Measurements from ENCODE around the gene LSAMP.

- TF ChIP-seq CTCF (IDR thresholded peaks at IDR 0.05; ENCODE audit: borderline replicate concordance, extremely low read depth, low read length, poor library complexity, severe bottlenecking) = no peak
- TF ChIP-seq EZH2 (IDR thresholded peaks at IDR 0.05; ENCODE audit: borderline replicate concordance, low read depth, low read length, severe bottlenecking) = no peak
Observed at GRCh38 chr3:115975796-115976195, 469.5 kb downstream of the LSAMP start.

Data from DND-41 (cell line).